ENCODE results near the gene VNN1. TPM values are rescaled to one million over a fixed set of nuclear protein-coding genes. Genes with fewer than 3 reads are reported as not detected.

VNN1 gene
- total RNA-seq, 8 experiments from 2014 or later = 0.05 to 0.14 TPM; not detected in 6

GRCh38 chr6:132741281-132741680 lies 27.4 kb upstream of the VNN1 start:
- H3K4me1 ChIP-seq (replicated peaks in 1 of 2) = no peaks in the 10 kb centered on the region
- H3K27ac ChIP-seq = no peak overlapping the region
- in situ Hi-C loops (cut with MboI; ENCODE audit: low pct_unique_long_range_greater_than_20kb in 2 of 9, low sequenced_read_pairs in 9 of 9, unreplicated experiment in 9 of 9) = no loop called here
- no peak overlapping the region for H3K4me3 ChIP-seq
- no peak for ATAC-seq (replicated peaks in 6 of 8)
- WGBS, 10 experiments = 0 to 100% (median 70%) methylated on average over 1 of the region's 1 CpG; no CpG with 5 or more reads in 3 of the 10 experiments

DNA sequence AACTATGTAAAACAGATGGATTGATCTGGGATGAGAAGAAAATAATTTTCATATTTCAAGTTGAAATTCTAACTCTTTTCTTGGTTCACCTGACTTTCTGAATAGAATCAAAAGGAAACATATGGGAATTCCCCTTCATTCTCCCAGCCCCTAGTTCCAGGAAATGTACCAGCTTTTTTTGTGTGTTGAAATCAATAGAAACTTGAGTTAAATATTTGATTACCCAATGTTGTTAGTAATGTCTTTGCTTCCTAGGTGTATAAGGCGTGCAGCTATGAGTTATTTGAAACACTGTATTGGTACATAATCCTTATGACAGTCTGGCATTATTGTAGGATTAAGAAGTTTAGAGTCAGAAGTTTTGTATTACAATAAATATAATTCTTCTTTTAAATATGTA lies 22.4 kb upstream of the VNN1 start:
- WGBS, 10 experiments = 0 to 88% (median 54%) methylated on average over 1 of the region's 1 CpG; no CpG with 5 or more reads in 2 of the 10 experiments
- no peak for ATAC-seq (replicated peaks in 6 of 8)

GRCh38 chr6:132734694-132735236 lies 20.9 kb upstream of the VNN1 start:
- in situ Hi-C loops (cut with MboI; ENCODE audit: low pct_unique_long_range_greater_than_20kb in 2 of 9, low sequenced_read_pairs in 9 of 9, unreplicated experiment in 9 of 9) = no loop called here
- H3K4me3 ChIP-seq = no peak overlapping the region
- 0 to 59% (median 27%) methylated on average over 1 to 3 of the region's 3 CpGs for WGBS, 10 experiments
- ATAC-seq (replicated peaks in 6 of 8) = peak in 4 of 8 experiments; percentile 25 to 51 (median 32)
- no peak overlapping the region for H3K27ac ChIP-seq
- no peaks in the 10 kb centered on the region for H3K4me1 ChIP-seq (replicated peaks in 1 of 2)

More for the DNA sequence above, 22.4 kb upstream of the VNN1 start:
- Histone ChIP-seq H3K27ac (no peak overlapping the region), H3K4me3 (no peak overlapping the region), H3K4me1 (replicated peaks in 1 of 2) (no peaks in the 10 kb centered on the region)
- in situ Hi-C loops (cut with MboI; ENCODE audit: low pct_unique_long_range_greater_than_20kb in 2 of 9, low sequenced_read_pairs in 9 of 9, unreplicated experiment in 9 of 9) = no loop called here

- in situ Hi-C loops (cut with MboI; ENCODE audit: low pct_unique_long_range_greater_than_20kb in 2 of 9, low sequenced_read_pairs in 9 of 9, unreplicated experiment in 9 of 9) = no loop called here
- H3K4me1 ChIP-seq (replicated peaks in 1 of 2) = no peaks in the 10 kb centered on the region
- no peak overlapping the region for H3K27ac ChIP-seq
- no peak for ATAC-seq (replicated peaks in 6 of 8)
- WGBS, 10 experiments = 47 to 100% (median 100%) methylated on average over 1 of the region's 1 CpG; no CpG with 5 or more reads in 5 of the 10 experiments
- no peak overlapping the region for H3K4me3 ChIP-seq
Observed at GRCh38 chr6:132733814-132734213, 20.0 kb upstream of the VNN1 start.

DNA sequence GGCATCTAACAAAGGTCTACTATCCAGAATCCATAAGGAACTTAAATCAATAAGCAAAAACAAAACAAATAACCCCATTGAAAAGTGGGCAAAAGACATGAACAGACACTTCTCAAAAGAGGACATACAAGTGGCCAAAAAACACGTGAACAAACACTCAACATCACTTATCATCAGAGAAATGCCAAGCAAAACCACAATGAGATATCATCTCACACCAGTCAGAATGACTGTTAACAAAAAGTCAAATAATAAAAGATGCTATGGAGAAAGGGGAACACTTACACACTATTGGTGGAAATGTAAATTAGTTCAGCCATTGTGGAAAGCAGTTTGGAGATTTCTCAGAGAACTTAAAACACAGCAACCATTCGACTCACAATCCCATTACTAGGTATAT lies 19.4 kb upstream of the VNN1 start:
- Histone ChIP-seq H3K27ac (no peak overlapping the region), H3K4me1 (replicated peaks in 1 of 2) (no peaks in the 10 kb centered on the region), H3K4me3 (no peak overlapping the region)
- no peak for ATAC-seq (replicated peaks in 6 of 8)
- 0 to 100% (median 82%) methylated on average over 1 to 2 of the region's 2 CpGs; no CpG with 5 or more reads in 2 of the 10 experiments for WGBS, 10 experiments
- in situ Hi-C loops (cut with MboI; ENCODE audit: low pct_unique_long_range_greater_than_20kb in 2 of 9, low sequenced_read_pairs in 9 of 9, unreplicated experiment in 9 of 9) = no loop called here

DNA sequence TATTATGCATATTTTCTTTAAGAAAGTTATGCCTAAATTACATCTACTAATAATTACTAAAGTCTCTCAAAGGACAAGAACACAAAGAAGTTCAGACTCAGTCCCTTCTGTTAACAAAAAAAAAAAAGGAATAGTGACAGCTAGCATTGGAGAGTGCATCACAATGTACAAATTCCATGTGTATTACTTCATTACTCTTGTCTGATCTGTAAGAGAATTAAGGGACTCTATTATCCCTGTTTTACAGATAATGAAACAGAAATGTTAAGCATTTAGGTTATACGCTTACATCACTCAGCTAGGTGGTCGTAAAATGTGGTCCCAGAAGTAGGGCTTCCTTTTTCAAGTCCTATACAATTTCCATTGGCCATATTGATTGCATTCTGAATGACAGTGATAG lies 17.2 kb upstream of the VNN1 start:
- no peak overlapping the region for H3K27ac ChIP-seq
- in situ Hi-C loops (cut with MboI; ENCODE audit: low pct_unique_long_range_greater_than_20kb in 2 of 9, low sequenced_read_pairs in 9 of 9, unreplicated experiment in 9 of 9) = no loop called here
- no peaks in the 10 kb centered on the region for H3K4me1 ChIP-seq (replicated peaks in 1 of 2)
- ATAC-seq (replicated peaks in 6 of 8) = no peak
- H3K4me3 ChIP-seq = no peak overlapping the region
- WGBS, 10 experiments = 20 to 100% (median 89%) methylated on average over 1 to 2 of the region's 2 CpGs

- Histone ChIP-seq H3K27ac (no peak overlapping the region), H3K4me3 (no peak overlapping the region), H3K4me1 (replicated peaks in 1 of 2) (no peaks in the 10 kb centered on the region)
- ATAC-seq (replicated peaks in 6 of 8) = peak in 2 of 8 experiments; percentile 63 to 79
- in situ Hi-C loops (cut with MboI; ENCODE audit: low pct_unique_long_range_greater_than_20kb in 2 of 9, low sequenced_read_pairs in 9 of 9, unreplicated experiment in 9 of 9) = no loop called here
- 8 to 100% (median 75%) methylated on average over 1 to 3 of the region's 3 CpGs; no CpG with 5 or more reads in 1 of the 10 experiments for WGBS, 10 experiments
Observed at GRCh38 chr6:132730560-132730959, 16.7 kb upstream of the VNN1 start.

GRCh38 chr6:132728616-132729015 lies 14.8 kb upstream of the VNN1 start:
- no peak for ATAC-seq (replicated peaks in 6 of 8)
- no peak overlapping the region for H3K27ac ChIP-seq
- in situ Hi-C loops (cut with MboI; ENCODE audit: low pct_unique_long_range_greater_than_20kb in 2 of 9, low sequenced_read_pairs in 9 of 9, unreplicated experiment in 9 of 9) = no loop called here

DNA sequence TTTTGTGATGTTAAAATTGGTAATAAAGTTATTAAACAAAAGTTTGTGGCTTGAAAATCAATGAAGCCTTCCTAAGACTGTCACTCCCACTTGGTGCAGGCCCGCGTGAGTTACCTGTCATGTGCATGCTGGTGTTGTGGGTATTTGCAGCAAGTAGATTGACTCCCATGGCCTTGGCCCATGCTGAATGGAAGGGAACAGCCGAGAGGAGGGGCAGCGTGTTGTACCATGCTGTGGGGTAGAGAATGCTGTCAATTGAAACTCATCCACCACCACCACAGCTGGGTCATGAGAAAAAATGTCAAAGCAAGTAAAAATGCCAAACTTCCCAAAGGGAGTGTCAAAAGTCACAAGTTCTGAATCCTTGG lies 12.7 kb upstream of the VNN1 start:
- H3K4me3 ChIP-seq = no peak overlapping the region
- no peaks in the 10 kb centered on the region for H3K4me1 ChIP-seq (replicated peaks in 1 of 2)
- WGBS, 10 experiments = 49 to 94% (median 93%) methylated on average over 2 to 4 of the region's 4 CpGs; no CpG with 5 or more reads in 3 of the 10 experiments
- H3K27ac ChIP-seq = no peak overlapping the region
- in situ Hi-C loops (cut with MboI; ENCODE audit: low pct_unique_long_range_greater_than_20kb in 2 of 9, low sequenced_read_pairs in 9 of 9, unreplicated experiment in 9 of 9) = no loop called here
- ATAC-seq (replicated peaks in 6 of 8) = no peak

More at GRCh38 chr6:132728616-132729015, 14.8 kb upstream of the VNN1 start:
- WGBS, 10 experiments = 14 to 100% (median 73%) methylated on average over 1 to 4 of the region's 4 CpGs; no CpG with 5 or more reads in 1 of the 10 experiments
- Histone ChIP-seq H3K4me1 (replicated peaks in 1 of 2) (no peaks in the 10 kb centered on the region), H3K4me3 (no peak overlapping the region)

DNA sequence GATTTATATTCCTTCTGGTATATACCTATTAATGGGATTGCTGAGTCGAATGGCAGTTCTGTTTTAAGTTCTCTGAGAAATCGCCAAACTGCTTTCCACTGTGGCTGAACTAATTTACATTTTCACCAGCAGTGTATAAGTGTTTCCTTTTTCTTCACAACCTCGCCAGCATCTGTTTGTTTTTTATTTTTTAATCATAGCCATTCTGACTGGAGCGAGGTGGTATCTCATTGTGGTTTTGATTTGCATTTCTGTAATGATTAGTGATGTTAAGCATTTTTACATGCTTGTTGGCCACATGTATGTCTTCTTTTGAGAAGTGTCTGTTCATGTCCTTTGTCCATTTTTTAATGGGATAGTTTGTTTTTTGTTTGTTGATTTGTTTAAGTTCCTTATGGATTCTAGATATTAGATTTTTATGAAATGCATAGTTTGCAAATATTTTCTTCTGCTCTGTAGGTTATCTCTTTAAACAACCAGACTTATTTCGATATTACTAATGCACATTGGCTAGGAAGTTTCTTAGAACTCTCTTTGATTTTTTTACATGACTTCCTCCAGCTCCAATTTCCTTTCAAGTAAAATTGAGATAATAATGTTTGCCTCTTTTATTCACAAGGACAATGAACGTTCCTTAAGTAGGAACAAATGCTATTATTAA lies 12.2 kb upstream of the VNN1 start:
- no peaks in the 10 kb centered on the region for H3K4me1 ChIP-seq (replicated peaks in 1 of 2)
- in situ Hi-C loops (cut with MboI; ENCODE audit: low pct_unique_long_range_greater_than_20kb in 2 of 9, low sequenced_read_pairs in 9 of 9, unreplicated experiment in 9 of 9) = no loop called here
- no peak for ATAC-seq (replicated peaks in 6 of 8)
- no peak overlapping the region for H3K27ac ChIP-seq
- 7 to 100% (median 77%) methylated on average over 3 to 6 of the region's 6 CpGs for WGBS, 10 experiments
- H3K4me3 ChIP-seq = no peak overlapping the region

DNA sequence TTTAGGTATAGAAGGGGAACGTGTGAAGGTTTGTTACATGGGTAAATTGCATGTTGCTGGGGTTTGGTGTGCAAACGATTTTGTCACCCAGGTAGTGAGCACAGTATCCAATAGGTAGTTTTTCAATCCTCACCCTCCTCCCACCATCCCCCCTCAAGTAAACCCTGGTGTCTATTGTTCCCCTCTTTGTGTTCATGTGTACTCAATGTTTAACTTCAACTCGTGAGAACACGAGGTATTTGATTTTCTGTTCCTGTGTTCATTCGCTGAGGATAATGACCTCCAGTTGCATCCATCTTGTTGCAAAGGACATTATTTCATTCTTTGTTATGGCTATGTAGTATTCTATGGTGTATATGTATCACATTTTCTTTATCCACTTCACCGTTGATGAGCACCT lies 11.6 kb upstream of the VNN1 start:
- Histone ChIP-seq H3K4me3 (no peak overlapping the region), H3K4me1 (replicated peaks in 1 of 2) (no peaks in the 10 kb centered on the region), H3K27ac (no peak overlapping the region)
- in situ Hi-C loops (cut with MboI; ENCODE audit: low pct_unique_long_range_greater_than_20kb in 2 of 9, low sequenced_read_pairs in 9 of 9, unreplicated experiment in 9 of 9) = no loop called here
- ATAC-seq (replicated peaks in 6 of 8) = no peak
- WGBS, 10 experiments = 14 to 90% (median 68%) methylated on average over 3 to 6 of the region's 6 CpGs

DNA sequence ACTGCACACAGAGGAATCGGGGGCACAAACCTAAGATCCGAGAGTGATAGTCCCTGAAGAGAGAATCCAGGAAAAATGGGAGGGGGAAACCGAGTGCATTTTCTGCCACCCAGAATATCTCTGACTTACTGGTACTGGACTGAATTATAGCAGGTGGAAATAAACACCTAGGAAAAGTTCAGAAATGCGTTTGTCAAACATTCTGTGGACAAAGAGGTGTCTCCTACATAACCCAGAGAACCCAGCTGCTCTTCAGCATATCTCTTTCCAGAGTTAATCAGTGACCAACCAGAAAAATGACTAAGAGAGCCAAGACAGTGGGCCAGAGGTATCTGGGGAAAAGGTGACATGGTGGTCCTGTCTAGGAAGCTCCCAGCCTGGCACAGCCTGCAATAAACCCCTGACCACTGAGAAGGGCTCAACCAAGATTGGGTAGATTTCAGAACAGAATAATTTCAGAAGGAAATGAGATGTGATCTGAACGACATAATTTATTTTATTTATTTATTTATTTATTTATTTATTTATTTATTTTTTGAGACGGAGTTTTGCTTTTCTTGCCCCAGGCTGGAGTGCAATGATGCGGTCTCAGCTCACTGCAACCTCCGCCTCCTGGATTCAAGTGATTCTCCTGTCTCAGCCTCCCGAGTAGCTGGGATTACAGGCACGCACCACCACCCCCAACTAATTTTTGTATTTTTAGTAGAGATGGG lies 6.0 kb upstream of the VNN1 start:
- Histone ChIP-seq H3K27ac (no peak overlapping the region), H3K4me3 (no peak overlapping the region), H3K4me1 (replicated peaks in 1 of 2) (no peaks in the 10 kb centered on the region)
- no peak for ATAC-seq (replicated peaks in 6 of 8)
- WGBS, 10 experiments = 38 to 100% (median 90%) methylated on average over 1 to 8 of the region's 10 CpGs; no CpG with 5 or more reads in 1 of the 10 experiments
- in situ Hi-C loops (cut with MboI; ENCODE audit: low pct_unique_long_range_greater_than_20kb in 2 of 9, low sequenced_read_pairs in 9 of 9, unreplicated experiment in 9 of 9) = loop anchor here in 1 of 9 experiments (25.0 kb wide), 1 partner anchor 183 kb away; the partner anchor contains the start of gene TAAR9

DNA sequence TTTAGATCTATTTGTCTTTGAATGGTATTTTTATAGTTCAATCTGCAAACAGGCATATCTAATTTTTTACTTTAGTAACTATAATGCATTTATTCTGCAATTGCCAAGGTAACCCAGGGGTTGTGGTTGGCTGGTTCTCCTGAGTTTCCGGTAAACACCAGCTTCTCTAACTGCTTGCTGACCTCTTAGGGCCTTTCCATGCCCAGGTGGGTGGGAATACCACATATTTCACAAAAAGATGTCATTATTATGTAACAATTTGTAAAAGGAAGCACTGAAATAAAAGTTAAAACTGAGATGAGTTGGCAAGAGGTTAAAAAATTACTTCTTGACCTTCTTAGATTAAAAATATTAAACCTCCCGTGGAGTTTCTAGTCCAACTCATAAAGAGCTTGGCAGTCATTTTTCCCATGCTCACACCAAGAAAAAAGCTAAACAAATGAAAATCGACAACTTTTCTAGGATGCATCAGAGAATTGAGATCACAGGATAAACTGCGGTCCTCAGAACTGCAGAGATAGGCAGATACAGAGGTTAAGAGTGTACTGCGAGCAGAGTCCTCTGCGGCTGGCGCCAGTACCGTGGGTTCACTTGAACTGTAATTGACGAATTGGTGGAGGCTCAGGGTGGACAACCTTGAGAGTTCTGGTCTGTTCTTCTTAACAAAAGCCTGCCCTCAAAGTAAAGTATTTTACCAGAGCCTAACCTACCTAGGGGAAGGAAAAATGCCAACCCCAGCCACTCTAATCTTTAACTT lies 2.2 kb upstream of the VNN1 start:
- Histone ChIP-seq H3K4me3 (no peak overlapping the region), H3K27ac (no peak overlapping the region), H3K4me1 (replicated peaks in 1 of 2) (no peaks in the 10 kb centered on the region)
- in situ Hi-C loops (cut with MboI; ENCODE audit: low pct_unique_long_range_greater_than_20kb in 2 of 9, low sequenced_read_pairs in 9 of 9, unreplicated experiment in 9 of 9) = loop anchor here in 1 of 9 experiments (25.0 kb wide), 1 partner anchor 179 kb away; the partner anchor contains the start of gene TAAR9
- WGBS, 10 experiments = 40 to 95% (median 79%) methylated on average over 3 to 9 of the region's 9 CpGs; no CpG with 5 or more reads in 1 of the 10 experiments
- ATAC-seq (replicated peaks in 6 of 8) = no peak

Data from motor neuron (in vitro differentiated cells).